OCI-LY3 (cell line): ENCODE measurements around the gene GGA3.

Experiments
- H2AFZ ChIP-seq: fragments of 200-600, 300-600 bp; shearing (Covaris generic); 2 replicates; pipeline ENCODE4 v1.6.0; 2014; ENCODE audit warnings: antibody characterized with exemption, low read depth, low read length
- H3K27ac ChIP-seq: fragments of 200-600, 300-600 bp; sonication (generic); 2 replicates; pipeline ENCODE4 v1.5.1; 2014; ENCODE audit warnings: mild to moderate bottlenecking, low read length, moderate library complexity, mixed read lengths
- H3K27me3 ChIP-seq: fragments of 200-600, 300-600 bp; sonication (generic); 2 replicates; pipeline ENCODE4 v1.6.1; 2014; ENCODE audit warnings: low read depth, low read length, mixed read lengths
- H3K36me3 ChIP-seq: fragments of 200-600, 300-600 bp; sonication (generic); replicated peaks from 2 replicates; pipeline ENCODE3; 2014; ENCODE audit warnings: low read depth, low read length, mixed read lengths
- H3K4me1 ChIP-seq: fragments of 300-600, 200-600 bp; sonication (generic); 2 replicates; pipeline ENCODE4 v1.6.1; 2014; ENCODE audit warnings: low read length, mixed read lengths
- H3K4me2 ChIP-seq: fragments of 200-600, 300-600 bp; sonication (generic); 2 replicates; pipeline ENCODE4 v1.6.1; 2014; ENCODE audit warnings: low read length, mixed read lengths
- H3K4me3 ChIP-seq: fragments of 300-600, 200-600 bp; sonication (generic); 2 replicates; pipeline ENCODE4 v1.5.1; 2014; ENCODE audit warnings: antibody characterized with exemption, mild to moderate bottlenecking, low read length, moderate library complexity
- H3K79me2 ChIP-seq: fragments of 300-600, 200-600 bp; shearing (Covaris generic); 2 replicates; pipeline ENCODE4 v1.6.1; 2014; ENCODE audit warnings: mild to moderate bottlenecking, low read length, mixed read lengths
- H3K9ac ChIP-seq: fragments of 300-600, 200-600 bp; shearing (Covaris generic); 2 replicates; pipeline ENCODE4 v1.6.0; 2014; ENCODE audit warnings: mild to moderate bottlenecking, low read length, moderate library complexity
- H3K9me3 ChIP-seq: fragments of 200-600, 300-600 bp; shearing (Covaris generic); 2 replicates; pipeline ENCODE4 v1.6.1; 2014; ENCODE audit warnings: low read length, mixed read lengths; ENCODE audit not compliant: insufficient read depth
- H4K20me1 ChIP-seq: fragments of 200-600, 300-600 bp; sonication (generic); 2 replicates; pipeline ENCODE4 v1.6.1; 2016; ENCODE audit warnings: low read length, mixed read lengths; ENCODE audit not compliant: insufficient read depth
- CTCF ChIP-seq: fragments of 200-600, 300-600 bp; sonication (generic); IDR thresholded peaks from 2 replicates; pipeline ENCODE4 v1.5.1; 2014; ENCODE audit warnings: antibody characterized with exemption, low read length, low read depth
- EZH2phosphoT487 ChIP-seq: fragments of 200-600 bp; shearing (Covaris generic); IDR thresholded peaks from 2 replicates; pipeline ENCODE4 v1.6.1; 2018; ENCODE audit warnings: antibody characterized with exemption, mixed run types, low read depth

Gene GGA3

DNA sequence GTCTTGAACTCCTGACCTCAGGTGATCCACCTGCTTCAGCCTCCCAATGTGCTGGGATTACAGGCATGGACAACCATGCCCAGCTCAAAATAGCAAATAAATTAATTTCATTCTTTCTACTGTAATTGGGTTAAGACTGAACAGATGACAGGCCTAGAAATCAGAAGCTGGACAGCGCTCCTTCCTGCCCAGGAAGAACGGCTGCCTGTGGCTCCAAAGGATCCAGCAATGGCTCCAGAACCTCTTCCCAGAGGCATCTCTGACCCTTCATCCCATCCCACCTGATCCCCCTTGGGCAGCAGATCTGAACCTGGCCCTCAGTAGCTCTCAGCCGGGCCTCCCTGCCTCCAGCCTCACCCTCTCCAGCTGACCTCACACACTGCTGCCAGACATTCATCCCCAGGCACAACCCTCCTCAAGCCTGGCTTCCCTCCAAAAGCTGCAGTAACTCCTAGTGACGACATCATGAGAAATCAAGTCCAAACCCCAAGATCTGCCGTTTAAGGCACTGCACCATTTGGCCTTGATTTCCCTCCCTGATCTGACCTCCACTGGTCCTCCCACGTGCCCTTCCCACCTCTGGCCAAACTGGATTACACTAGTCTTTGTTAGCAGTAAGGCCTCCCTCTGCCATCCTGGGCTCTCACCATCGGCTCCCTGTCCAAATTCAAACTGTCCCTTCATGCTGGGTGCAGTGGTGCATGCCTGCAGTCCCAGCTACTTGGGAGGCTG is 12.7 kb upstream of the GGA3 start:
- no peak overlapping the region for H2AFZ ChIP-seq
- peaks cover 40% of the 10 kb centered on the region for H3K36me3 ChIP-seq
- no peak overlapping the region for H3K9ac ChIP-seq
- H3K4me2 ChIP-seq: no peak overlapping the region
- H4K20me1 ChIP-seq: no peaks in the 10 kb centered on the region
- no peaks in the 10 kb centered on the region for H3K9me3 ChIP-seq
- TF ChIP-seq EZH2phosphoT487 (no peak), CTCF (no peak)
- H3K79me2 ChIP-seq: peaks cover 21% of the 10 kb centered on the region
- H3K4me3 ChIP-seq: no peak overlapping the region
- H3K4me1 ChIP-seq: peaks cover 20% of the 10 kb centered on the region
- H3K27ac ChIP-seq: no peak overlapping the region
- no peaks in the 10 kb centered on the region for H3K27me3 ChIP-seq

GRCh38 chr17:75272848-75273184 is 11.4 kb upstream of the GGA3 start:
- Histone ChIP-seq H3K4me1 (peaks cover 25% of the 10 kb centered on the region), H3K27ac (peak overlapping the region; percentile 66; the same call in 1 of the 2 replicates), H3K79me2 (peaks cover 21% of the 10 kb centered on the region), H3K4me2 (peak overlapping the region; percentile 96), H3K4me3 (peak overlapping the region; percentile 80; the same call in 1 of the 2 replicates), H2AFZ (no peak overlapping the region), H4K20me1 (no peaks in the 10 kb centered on the region), H3K27me3 (no peaks in the 10 kb centered on the region), H3K36me3 (peaks cover 33% of the 10 kb centered on the region), H3K9ac (no peak overlapping the region), H3K9me3 (no peaks in the 10 kb centered on the region)
- no peak for TF ChIP-seq CTCF
- TF ChIP-seq EZH2phosphoT487: no peak

- Histone ChIP-seq H3K36me3 (peaks cover 32% of the 10 kb centered on the region), H3K27ac (peak overlapping the region; percentile 66)
Observed at GRCh38 chr17:75271955-75272847, 10.8 kb upstream of the GGA3 start.

More at GRCh38 chr17:75271955-75272847, 10.8 kb upstream of the GGA3 start:
- Histone ChIP-seq H3K9ac (peak overlapping the region; percentile 79), H3K27me3 (no peaks in the 10 kb centered on the region), H3K79me2 (peaks cover 21% of the 10 kb centered on the region), H3K4me1 (peaks cover 25% of the 10 kb centered on the region), H4K20me1 (no peaks in the 10 kb centered on the region), H2AFZ (no peak overlapping the region), H3K4me3 (peak overlapping the region; percentile 80), H3K4me2 (peak overlapping the region; percentile 96), H3K9me3 (no peaks in the 10 kb centered on the region)
- TF ChIP-seq EZH2phosphoT487 (no peak), CTCF (0 out of 2 replicates have a peak, but pooled peaks have one; percentile 12)
